K562 (cell line): Measurements from ENCODE around the gene ELF5. TPM values are rescaled to one million over a fixed set of nuclear protein-coding genes. Genes with fewer than 3 reads are reported as not detected.

Experiments
- ATAC-seq: fragments of 200-7000 bp; cut with Tn5 transposase; 3 replicates; pipeline ENCODE4 v1.9.1; 2020; ENCODE audit warnings: moderate library complexity
- BruUV-seq: library from RNA; stranded (reverse); fragments of 400-500 nt; replicated peaks from 2 replicates; lab custom pipeline; 2021; lab: Mats Ljungman, UMichigan
- CTCF ChIA-PET: fragments of 300-600 bp; formaldehyde crosslinking; extraction: SDS; loops from one replicate; lab custom pipeline; 2021; ENCODE audit warnings: low intra/inter-chr PET ratio; lab: Yijun Ruan, JAX
- POLR2A ChIA-PET: fragments of 300-600, 350-650 bp; sonication (Branson Sonifier 250); formaldehyde crosslinking; extraction: SDS; loops from one replicate; lab custom pipeline; 2021; ENCODE audit warnings: antibody characterized with exemption, inconsistent platforms; lab: Yijun Ruan, JAX
- DNase-seq, 4 experiments: peaks; one replicate each; pipeline versions ENCODE4 v3.0.0 to v3.0.0-alpha.2; 2011 to 2018; ENCODE audit warnings: low spot score in 3 of 4, mixed read lengths in 3 of 4; ENCODE audit errors: extremely low read depth in 1 of 4
- FAIRE-seq: peaks from 2 replicates; lab custom pipeline; 2011; peaks lifted over from hg19 to GRCh38; lab: Jason Lieb, UNC
- H2AFZ ChIP-seq: 2 replicates; pipeline ENCODE4 v1.6.0; 2011; ENCODE audit warnings: low read depth, low read length, control low read depth, inconsistent platforms
- H3K27ac ChIP-seq: fragments of 200-600 bp; 3 replicates; pipeline ENCODE4 v1.8.0; 2011; ENCODE audit warnings: low read depth, mild to moderate bottlenecking, control low read depth, inconsistent platforms, low read length, moderate library complexity, mixed read lengths; ENCODE audit errors: extremely low read depth
- H3K27me3 ChIP-seq, 2 experiments: fragments of 300-600 bp in 1 of 2; 2 replicates in 1 of 2; 3 replicates in 1 of 2; pipeline versions ENCODE4 v1.6.0 to v1.8.0; 2011; ENCODE audit warnings: inconsistent platforms in 2 of 2, low read length in 2 of 2, mild to moderate bottlenecking in 1 of 2, mixed read lengths in 1 of 2, moderate library complexity in 1 of 2; ENCODE audit not compliant: control insufficient read depth in 2 of 2, insufficient read depth in 2 of 2
- H3K36me3 ChIP-seq: fragments of 300-600 bp; 3 replicates; pipeline ENCODE4 v1.8.0; 2011; ENCODE audit warnings: mild to moderate bottlenecking, low read length, inconsistent platforms; ENCODE audit not compliant: control insufficient read depth, insufficient read depth
- H3K4me1 ChIP-seq, 2 experiments: fragments of 200-600 bp in 1 of 2; replicated peaks in 1 of 2; 2 replicates in 1 of 2; 3 replicates in 1 of 2; pipeline versions ENCODE4 v1.5.1 to v1.8.0; 2011; ENCODE audit warnings: inconsistent platforms in 2 of 2, low read length in 2 of 2, mild to moderate bottlenecking in 1 of 2, mixed read lengths in 1 of 2, moderate library complexity in 1 of 2; ENCODE audit not compliant: control insufficient read depth in 2 of 2, insufficient read depth in 2 of 2
- H3K4me2 ChIP-seq: 2 replicates; pipeline ENCODE4 v1.6.1; 2011; ENCODE audit warnings: low read length, control low read depth, inconsistent platforms, mixed read lengths; ENCODE audit not compliant: insufficient read depth
- H3K4me3 ChIP-seq: fragments of 200-600 bp; sonication (generic), shearing (Covaris generic); 2 replicates; pipeline ENCODE4 v1.5.1; 2016; ENCODE audit warnings: control low read depth, inconsistent platforms
- H3K79me2 ChIP-seq: fragments of 200-600 bp; 3 replicates; pipeline ENCODE4 v1.8.0; 2011; ENCODE audit warnings: low read length, inconsistent platforms; ENCODE audit not compliant: control insufficient read depth, insufficient read depth
- H3K9ac ChIP-seq, 2 experiments: 2 replicates each; pipeline versions ENCODE4 v1.6.0 to v1.6.1; 2011; ENCODE audit warnings: low read depth in 2 of 2, low read length in 2 of 2, control low read depth in 1 of 2, inconsistent platforms in 1 of 2, mild to moderate bottlenecking in 1 of 2, mixed read lengths in 1 of 2; ENCODE audit not compliant: insufficient read depth in 1 of 2
- H3K9me1 ChIP-seq: one replicate; pipeline ENCODE4 v1.6.0; 2011; ENCODE audit warnings: inconsistent platforms, mild to moderate bottlenecking, low read length, moderate library complexity; ENCODE audit not compliant: control insufficient read depth, insufficient read depth
- H3K9me3 ChIP-seq: replicated peaks from 2 replicates; pipeline ENCODE4 v1.5.1; 2011; ENCODE audit warnings: low read depth, low read length, inconsistent platforms; ENCODE audit not compliant: control insufficient read depth, insufficient read depth
- H4K20me1 ChIP-seq: replicated peaks from 2 replicates; pipeline ENCODE4 v1.6.1; 2011; ENCODE audit warnings: low read length, inconsistent platforms, mixed read lengths; ENCODE audit not compliant: control insufficient read depth, insufficient read depth
- ARID1B ChIP-seq: fragments of 450-650 bp; IDR thresholded peaks from 2 replicates; pipeline ENCODE4 v1.6.1; 2016; ENCODE audit warnings: antibody characterized with exemption, mild to moderate bottlenecking, inconsistent platforms
- CREB1 ChIP-seq, 2 experiments: sonication (generic) in 1 of 2; formaldehyde crosslinking in 1 of 2; IDR thresholded peaks; 2 replicates each; pipeline versions ENCODE4 v1.6.1 to v1.8.0; 2012 to 2022; ENCODE audit warnings: inconsistent platforms in 1 of 2, mild to moderate bottlenecking in 1 of 2, missing genetic modification reagents in 1 of 2, moderate library complexity in 1 of 2
- MCM7 ChIP-seq, 2 experiments: fragments of 450-650 bp; IDR thresholded peaks; 2 replicates each; pipeline ENCODE4 v1.6.1; 2016 to 2018
- RUNX1 ChIP-seq: sonication (generic); IDR thresholded peaks from 2 replicates; pipeline ENCODE4 v1.6.1; 2016; ENCODE audit warnings: antibody characterized with exemption, low read depth
- SMC3 ChIP-seq: conservative IDR thresholded peaks from 2 replicates; pipeline ENCODE4 v1.6.1; 2011; ENCODE audit warnings: low read depth, low read length, improper control_type of control experiment; ENCODE audit not compliant: insufficient read depth
- ZC3H8 ChIP-seq: fragments of 450-650 bp; IDR thresholded peaks from 2 replicates; pipeline ENCODE4 v1.6.1; 2017
- ZFX ChIP-seq: sonication (generic); formaldehyde crosslinking; IDR thresholded peaks from 2 replicates; pipeline ENCODE4 v1.8.0; 2022; ENCODE audit warnings: mild to moderate bottlenecking, missing genetic modification reagents, moderate library complexity
- ZNF212 ChIP-seq: fragments of 450-650 bp; formaldehyde crosslinking; IDR thresholded peaks from 2 replicates; pipeline ENCODE4 v1.4.0; 2020; ENCODE audit warnings: mild to moderate bottlenecking
- ZNF551 ChIP-seq: fragments of 250-450 bp; sonication (Bioruptor Pico); IDR thresholded peaks from 2 replicates; pipeline ENCODE4 v1.5.0; 2021; ENCODE audit warnings: mild to moderate bottlenecking, moderate library complexity
- in situ Hi-C: fragments of 300-500 bp; cut with MboI; formaldehyde crosslinking; loops from 4 replicates; pipeline ENCODE4 v1.15.0; 2018; ENCODE audit warnings: inconsistent platforms, mixed read lengths
- intact Hi-C: fragments of 100-400 bp; cut with micrococcal nuclease; formaldehyde crosslinking; loops from 2 replicates; pipeline ENCODE4 v1.14.2; 2022
- polyA plus RNA-seq, 8 experiments: library from polyadenylated mRNA; depleted of rRNA in 4 of 8; stranded (reverse) in 5 of 8; unstranded in 3 of 8; fragments of >200 nt; fragmentation: Nextera tagmentation in 2 of 8; fragmentation: Illumina TruSeq in 1 of 8; extraction: Ambion mirVana in 2 of 8; extraction: Trizol in 1 of 8; gene quantifications; 2 replicates each; pipeline versions ENCODE4 v1.2.1 to v1.2.3, GENCODE V29; 2011 to 2014; ENCODE audit warnings: inconsistent platforms in 1 of 8, missing spikeins in 1 of 8
- total RNA-seq, 7 experiments: library from RNA; depleted of rRNA in 6 of 7; stranded (reverse); fragments of >200 nt in 6 of 7; fragmentation: Illumina TruSeq in 2 of 7; extraction: Trizol in 2 of 7; gene quantifications; 2 replicates each; pipeline versions ENCODE4 v1.2.1 to v1.2.3, GENCODE V29; 2011 to 2021; ENCODE audit warnings: low replicate concordance in 1 of 7
- TF ChIP-seq, protein P1 (sequence below): fragments of 250-450 bp; sonication (Bioruptor Pico); IDR thresholded peaks from 2 replicates; pipeline ENCODE4 v1.5.0; 2021; ENCODE audit warnings: mild to moderate bottlenecking, borderline replicate concordance
- TF ChIP-seq, protein P2 (sequence below): sonication (generic); formaldehyde crosslinking; IDR thresholded peaks from 2 replicates; pipeline ENCODE4 v1.4.0; 2020; ENCODE audit warnings: mild to moderate bottlenecking, missing genetic modification reagents
- TF ChIP-seq, protein P3 (sequence below): fragments of 200-400 bp; formaldehyde crosslinking; IDR thresholded peaks from 2 replicates; pipeline ENCODE4 v1.6.1; 2017; ENCODE audit warnings: mild to moderate bottlenecking, low read depth, low read length, moderate library complexity

Gene ELF5
- total and polyA plus RNA-seq, 9 of the 15 experiments (the other 6 are each of a cell fraction or from before 2014, with no cell fraction given): not detected

DNA sequence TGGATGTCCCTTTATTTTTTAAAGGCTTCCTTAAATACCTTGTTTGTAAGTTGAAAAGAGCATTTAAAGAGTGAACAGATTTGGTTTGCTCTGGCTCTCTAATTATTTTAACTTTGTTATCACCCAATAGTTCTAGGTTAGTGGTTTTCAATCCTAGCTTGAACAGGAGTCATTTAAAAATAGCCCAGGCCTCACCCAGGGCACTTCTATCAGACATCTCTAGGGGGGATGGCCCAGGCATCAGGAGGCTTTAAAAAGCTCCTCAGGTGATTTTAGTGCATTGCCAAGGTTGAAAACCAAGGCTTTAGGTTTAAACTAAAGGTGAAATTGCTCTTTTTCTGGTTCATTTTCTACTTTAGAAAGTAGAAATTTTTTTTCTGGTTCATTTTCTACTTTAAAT lies 66.5 kb downstream of the ELF5 start:
- H3K4me1 ChIP-seq: peaks cover 2 to 19% of the 10 kb centered on the region in 2 experiments; a peak in 3 of 5 replicates
- H3K4me2 ChIP-seq: no peak overlapping the region
- ATAC-seq: no peak
- no peak overlapping the region for H3K9ac ChIP-seq
- H3K4me3 ChIP-seq: no peak overlapping the region
- in situ Hi-C loops (no loop called here), intact Hi-C loops (no loop called here)
- no peak for TF ChIP-seq ARID1B
- TF ChIP-seq, protein P1, sequence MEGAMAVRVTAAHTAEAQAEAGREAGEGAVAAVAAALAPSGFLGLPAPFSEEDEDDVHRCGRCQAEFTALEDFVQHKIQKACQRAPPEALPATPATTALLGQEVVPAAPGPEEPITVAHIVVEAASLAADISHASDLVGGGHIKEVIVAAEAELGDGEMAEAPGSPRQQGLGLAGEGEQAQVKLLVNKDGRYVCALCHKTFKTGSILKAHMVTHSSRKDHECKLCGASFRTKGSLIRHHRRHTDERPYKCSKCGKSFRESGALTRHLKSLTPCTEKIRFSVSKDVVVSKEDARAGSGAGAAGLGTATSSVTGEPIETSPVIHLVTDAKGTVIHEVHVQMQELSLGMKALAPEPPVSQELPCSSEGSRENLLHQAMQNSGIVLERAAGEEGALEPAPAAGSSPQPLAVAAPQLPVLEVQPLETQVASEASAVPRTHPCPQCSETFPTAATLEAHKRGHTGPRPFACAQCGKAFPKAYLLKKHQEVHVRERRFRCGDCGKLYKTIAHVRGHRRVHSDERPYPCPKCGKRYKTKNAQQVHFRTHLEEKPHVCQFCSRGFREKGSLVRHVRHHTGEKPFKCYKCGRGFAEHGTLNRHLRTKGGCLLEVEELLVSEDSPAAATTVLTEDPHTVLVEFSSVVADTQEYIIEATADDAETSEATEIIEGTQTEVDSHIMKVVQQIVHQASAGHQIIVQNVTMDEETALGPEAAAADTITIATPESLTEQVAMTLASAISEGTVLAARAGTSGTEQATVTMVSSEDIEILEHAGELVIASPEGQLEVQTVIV: no peak
- TF ChIP-seq, protein P2, sequence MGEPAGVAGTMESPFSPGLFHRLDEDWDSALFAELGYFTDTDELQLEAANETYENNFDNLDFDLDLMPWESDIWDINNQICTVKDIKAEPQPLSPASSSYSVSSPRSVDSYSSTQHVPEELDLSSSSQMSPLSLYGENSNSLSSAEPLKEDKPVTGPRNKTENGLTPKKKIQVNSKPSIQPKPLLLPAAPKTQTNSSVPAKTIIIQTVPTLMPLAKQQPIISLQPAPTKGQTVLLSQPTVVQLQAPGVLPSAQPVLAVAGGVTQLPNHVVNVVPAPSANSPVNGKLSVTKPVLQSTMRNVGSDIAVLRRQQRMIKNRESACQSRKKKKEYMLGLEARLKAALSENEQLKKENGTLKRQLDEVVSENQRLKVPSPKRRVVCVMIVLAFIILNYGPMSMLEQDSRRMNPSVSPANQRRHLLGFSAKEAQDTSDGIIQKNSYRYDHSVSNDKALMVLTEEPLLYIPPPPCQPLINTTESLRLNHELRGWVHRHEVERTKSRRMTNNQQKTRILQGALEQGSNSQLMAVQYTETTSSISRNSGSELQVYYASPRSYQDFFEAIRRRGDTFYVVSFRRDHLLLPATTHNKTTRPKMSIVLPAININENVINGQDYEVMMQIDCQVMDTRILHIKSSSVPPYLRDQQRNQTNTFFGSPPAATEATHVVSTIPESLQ (CRISPR knock-in tag): no peak
- TF ChIP-seq ZNF212 (CRISPR knock-in tag): no peak
- TF ChIP-seq ZNF551 (CRISPR knock-in tag): no peak
- no peak for TF ChIP-seq ZFX (CRISPR knock-in tag)
- TF ChIP-seq RUNX1: no peak
- TF ChIP-seq ZC3H8: no peak
- no peak for TF ChIP-seq SMC3
- no peak for TF ChIP-seq MCM7 (IDR thresholded peaks at IDR 0.05)
- no peak for TF ChIP-seq CREB1 (IDR thresholded peaks at IDR 0.05)
- no peak for TF ChIP-seq CREB1 (CRISPR knock-in tag; IDR thresholded peaks at IDR 0.05)
- TF ChIP-seq, protein P3, sequence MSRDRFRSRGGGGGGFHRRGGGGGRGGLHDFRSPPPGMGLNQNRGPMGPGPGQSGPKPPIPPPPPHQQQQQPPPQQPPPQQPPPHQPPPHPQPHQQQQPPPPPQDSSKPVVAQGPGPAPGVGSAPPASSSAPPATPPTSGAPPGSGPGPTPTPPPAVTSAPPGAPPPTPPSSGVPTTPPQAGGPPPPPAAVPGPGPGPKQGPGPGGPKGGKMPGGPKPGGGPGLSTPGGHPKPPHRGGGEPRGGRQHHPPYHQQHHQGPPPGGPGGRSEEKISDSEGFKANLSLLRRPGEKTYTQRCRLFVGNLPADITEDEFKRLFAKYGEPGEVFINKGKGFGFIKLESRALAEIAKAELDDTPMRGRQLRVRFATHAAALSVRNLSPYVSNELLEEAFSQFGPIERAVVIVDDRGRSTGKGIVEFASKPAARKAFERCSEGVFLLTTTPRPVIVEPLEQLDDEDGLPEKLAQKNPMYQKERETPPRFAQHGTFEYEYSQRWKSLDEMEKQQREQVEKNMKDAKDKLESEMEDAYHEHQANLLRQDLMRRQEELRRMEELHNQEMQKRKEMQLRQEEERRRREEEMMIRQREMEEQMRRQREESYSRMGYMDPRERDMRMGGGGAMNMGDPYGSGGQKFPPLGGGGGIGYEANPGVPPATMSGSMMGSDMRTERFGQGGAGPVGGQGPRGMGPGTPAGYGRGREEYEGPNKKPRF: no peak
- no peaks in the 10 kb centered on the region for H3K27me3 ChIP-seq
- BruUV-seq: no TSS peak
- H2AFZ ChIP-seq: no peak overlapping the region
- no peaks in the 10 kb centered on the region for H3K9me3 ChIP-seq
- H3K27ac ChIP-seq: no peak overlapping the region
- CTCF ChIA-PET: no interaction called here
- no peaks in the 10 kb centered on the region for H3K9me1 ChIP-seq
- H4K20me1 ChIP-seq: no peaks in the 10 kb centered on the region
- DNase-seq: no peak
- peaks cover 67% of the 10 kb centered on the region for H3K79me2 ChIP-seq
- POLR2A ChIA-PET: interaction anchor here (0.6 to 1.2 kb wide), 3 partner anchors 11 to 224 kb away, joined by 3 to 5 read pairs (median 3); no protein-coding TSS in a partner anchor
- no peak for FAIRE-seq
- peaks cover 45% of the 10 kb centered on the region for H3K36me3 ChIP-seq
